PC-3 (cell line): Measurements from ENCODE around the gene ZFYVE28. TPM values are rescaled to one million over a fixed set of nuclear protein-coding genes. Genes with fewer than 3 reads are reported as not detected.

Experiments used
- ATAC-seq: fragments of 200-7000 bp; cut with Tn5 transposase; 2 replicates; pipeline ENCODE4 v1.9.1; 2020; ENCODE audit warnings: mild to moderate bottlenecking, moderate library complexity
- BruUV-seq: library from RNA; stranded (reverse); fragments of 400-500 nt; replicated peaks from 2 replicates; lab custom pipeline; 2021; lab: Mats Ljungman, UMichigan
- CTCF ChIA-PET: fragments of 300-600 bp; sonication (Branson Sonifier 250); formaldehyde crosslinking; loops from one replicate; lab custom pipeline; 2022; ENCODE audit warnings: antibody characterized with exemption; lab: Charles Lee
- POLR2A ChIA-PET: fragments of 300-600 bp; sonication (Branson Sonifier 250); formaldehyde crosslinking; loops from one replicate; lab custom pipeline; 2022; ENCODE audit warnings: antibody characterized with exemption; ENCODE audit not compliant: unreplicated experiment; lab: Charles Lee
- DNase-seq: peaks from one replicate; pipeline ENCODE4 v3.0.0-alpha.2; 2015
- H2AFZ ChIP-seq: fragments of 300-600 bp; sonication (generic); 2 replicates; pipeline ENCODE4 v1.6.0; 2016; ENCODE audit warnings: antibody characterized with exemption, low read length
- H3F3A ChIP-seq: fragments of 300-600 bp; sonication (generic); one replicate; pipeline ENCODE4 v1.6.0; 2017; ENCODE audit warnings: antibody characterized with exemption, low read length, control low read depth, mild to moderate bottlenecking; ENCODE audit not compliant: unreplicated experiment
- H3K27ac ChIP-seq: fragments of 300-600 bp; sonication (generic); 2 replicates; pipeline ENCODE4 v1.5.1; 2016; ENCODE audit warnings: mild to moderate bottlenecking, low read length
- H3K27me3 ChIP-seq: fragments of 300-600 bp; sonication (generic); 2 replicates; pipeline ENCODE4 v1.6.1; 2016; ENCODE audit warnings: low read length, mixed read lengths
- H3K36me3 ChIP-seq: fragments of 300-600 bp; sonication (generic); 2 replicates; pipeline ENCODE4 v1.6.1; 2016; ENCODE audit warnings: low read depth, mixed run types, low read length, mixed read lengths
- H3K4me1 ChIP-seq: fragments of 300-600 bp; sonication (generic); 2 replicates; pipeline ENCODE4 v1.5.1; 2016; ENCODE audit warnings: low read length; ENCODE audit not compliant: insufficient read depth
- H3K4me2 ChIP-seq: fragments of 300-600 bp; sonication (generic); 2 replicates; pipeline ENCODE4 v1.6.0; 2016; ENCODE audit warnings: low read length
- H3K4me3 ChIP-seq: fragments of 300-600 bp; sonication (generic); 2 replicates; pipeline ENCODE4 v1.5.1; 2016; ENCODE audit warnings: mild to moderate bottlenecking, low read length, mixed read lengths
- H3K79me2 ChIP-seq: fragments of 300-600 bp; sonication (generic); 2 replicates; pipeline ENCODE4 v1.6.1; 2017; ENCODE audit warnings: low read length, mixed read lengths
- H3K9ac ChIP-seq: fragments of 300-600 bp; sonication (generic); 2 replicates; pipeline ENCODE4 v1.6.0; 2016; ENCODE audit warnings: mild to moderate bottlenecking, low read length
- H3K9me2 ChIP-seq: fragments of 300-600 bp; sonication (generic); replicated peaks from 2 replicates; pipeline ENCODE4 v1.6.1; 2016; ENCODE audit warnings: mixed run types, low read length, mixed read lengths
- H3K9me3 ChIP-seq: fragments of 300-600 bp; sonication (generic); 2 replicates; pipeline ENCODE4 v1.6.1; 2016; ENCODE audit warnings: low read length, mixed read lengths
- H4K20me1 ChIP-seq: fragments of 300-600 bp; sonication (generic); 2 replicates; pipeline ENCODE4 v1.6.1; 2016; ENCODE audit warnings: low read length, mixed read lengths
- EZH2 ChIP-seq: fragments of 300-600 bp; sonication (generic); IDR thresholded peaks from one replicate; pipeline ENCODE4 v1.6.1; 2017; ENCODE audit warnings: antibody characterized with exemption, mild to moderate bottlenecking, low read length; ENCODE audit not compliant: unreplicated experiment
- EZH2phosphoT487 ChIP-seq: fragments of 300-600 bp; sonication (generic); IDR thresholded peaks from 2 replicates; pipeline ENCODE4 v1.6.1; 2018; ENCODE audit warnings: mild to moderate bottlenecking, antibody characterized with exemption, low read length, borderline replicate concordance
- intact Hi-C: fragments of 100-400 bp; cut with micrococcal nuclease; formaldehyde crosslinking; loops from 2 replicates; pipeline ENCODE4 v1.9.0; 2023
- total RNA-seq: library from RNA; depleted of rRNA; stranded (reverse); fragments of >200 nt; gene quantifications from 2 replicates; pipeline ENCODE4 v1.2.3, GENCODE V29; 2014
- TF ChIP-seq, protein P1 (sequence below): fragments of 300-600 bp; sonication (generic); conservative IDR thresholded peaks from 2 replicates; pipeline ENCODE4 v1.5.1; 2017; ENCODE audit warnings: antibody characterized with exemption, low read depth, mild to moderate bottlenecking, low read length

The ZFYVE28 gene
- total RNA-seq, 1 experiment from 2014 or later = 8.0 TPM

DNA sequence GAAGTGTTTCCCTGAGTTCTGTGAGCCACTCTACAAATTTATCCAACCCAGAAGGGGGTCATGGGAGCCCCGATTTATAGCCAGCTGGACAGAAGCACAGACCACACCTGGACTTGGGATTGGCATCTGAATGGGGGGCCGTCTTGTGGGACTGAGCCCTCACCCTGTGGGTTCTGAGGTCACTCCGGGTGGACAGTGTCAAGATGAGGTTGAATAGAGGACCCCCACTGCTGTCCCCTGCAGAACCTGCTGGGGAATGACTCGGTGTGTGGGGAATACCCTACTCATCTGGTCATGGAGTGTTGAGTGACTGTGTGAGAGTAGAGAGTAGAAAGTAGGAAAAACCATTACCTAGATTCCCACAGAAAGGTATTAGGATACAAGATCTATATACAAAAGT, 67.5 kb downstream of the ZFYVE28 start:
- no peak for TF ChIP-seq EZH2
- no peak for TF ChIP-seq EZH2phosphoT487
- TF ChIP-seq, protein P1, sequence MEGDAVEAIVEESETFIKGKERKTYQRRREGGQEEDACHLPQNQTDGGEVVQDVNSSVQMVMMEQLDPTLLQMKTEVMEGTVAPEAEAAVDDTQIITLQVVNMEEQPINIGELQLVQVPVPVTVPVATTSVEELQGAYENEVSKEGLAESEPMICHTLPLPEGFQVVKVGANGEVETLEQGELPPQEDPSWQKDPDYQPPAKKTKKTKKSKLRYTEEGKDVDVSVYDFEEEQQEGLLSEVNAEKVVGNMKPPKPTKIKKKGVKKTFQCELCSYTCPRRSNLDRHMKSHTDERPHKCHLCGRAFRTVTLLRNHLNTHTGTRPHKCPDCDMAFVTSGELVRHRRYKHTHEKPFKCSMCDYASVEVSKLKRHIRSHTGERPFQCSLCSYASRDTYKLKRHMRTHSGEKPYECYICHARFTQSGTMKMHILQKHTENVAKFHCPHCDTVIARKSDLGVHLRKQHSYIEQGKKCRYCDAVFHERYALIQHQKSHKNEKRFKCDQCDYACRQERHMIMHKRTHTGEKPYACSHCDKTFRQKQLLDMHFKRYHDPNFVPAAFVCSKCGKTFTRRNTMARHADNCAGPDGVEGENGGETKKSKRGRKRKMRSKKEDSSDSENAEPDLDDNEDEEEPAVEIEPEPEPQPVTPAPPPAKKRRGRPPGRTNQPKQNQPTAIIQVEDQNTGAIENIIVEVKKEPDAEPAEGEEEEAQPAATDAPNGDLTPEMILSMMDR = no peak
- Histone ChIP-seq H3K79me2 (no peaks in the 10 kb centered on the region), H3F3A (no peaks in the 10 kb centered on the region), H2AFZ (no peak overlapping the region), H3K4me1 (no peaks in the 10 kb centered on the region), H4K20me1 (no peaks in the 10 kb centered on the region), H3K4me3 (no peak overlapping the region), H3K9me3 (no peaks in the 10 kb centered on the region), H3K27me3 (no peaks in the 10 kb centered on the region), H3K36me3 (no peaks in the 10 kb centered on the region), H3K9me2 (no peaks in the 10 kb centered on the region), H3K27ac (no peak overlapping the region), H3K4me2 (no peak overlapping the region), H3K9ac (no peak overlapping the region)
- no peak for DNase-seq
- BruUV-seq = no TSS peak
- no peak for ATAC-seq
- intact Hi-C loops = no loop called here
- ChIA-PET CTCF (no interaction called here), POLR2A (no interaction called here)

DNA sequence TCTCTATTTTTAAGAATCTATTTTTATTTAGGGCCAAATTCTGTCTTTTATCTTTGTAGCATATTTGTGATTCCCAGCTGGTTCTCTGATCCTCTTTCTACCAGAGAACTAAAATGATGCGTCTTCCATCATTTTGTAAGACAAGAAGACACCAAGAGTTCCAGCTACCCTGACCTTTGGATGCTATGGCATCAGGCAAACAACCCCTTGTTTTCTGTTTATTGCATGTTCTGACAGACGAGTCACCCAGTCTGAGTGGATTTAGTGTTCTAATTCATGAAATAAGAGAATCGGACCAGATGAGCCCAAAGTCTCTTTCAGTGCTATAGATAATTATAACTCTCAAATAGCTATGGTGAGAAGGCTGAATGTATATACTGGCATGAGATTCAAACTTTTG, 69.7 kb downstream of the ZFYVE28 start:
- Histone ChIP-seq H3F3A (no peaks in the 10 kb centered on the region), H3K4me2 (no peak overlapping the region), H3K4me3 (no peak overlapping the region), H2AFZ (no peak overlapping the region), H3K4me1 (no peaks in the 10 kb centered on the region), H3K79me2 (no peaks in the 10 kb centered on the region), H3K27ac (no peak overlapping the region), H3K27me3 (no peaks in the 10 kb centered on the region), H3K36me3 (no peaks in the 10 kb centered on the region), H4K20me1 (no peaks in the 10 kb centered on the region), H3K9ac (no peak overlapping the region), H3K9me3 (no peaks in the 10 kb centered on the region), H3K9me2 (no peaks in the 10 kb centered on the region)
- intact Hi-C loops = no loop called here
- ChIA-PET CTCF (no interaction called here), POLR2A (no interaction called here)
- no peak for TF ChIP-seq EZH2
- DNase-seq (no peak), ATAC-seq (no peak)
- no TSS peak for BruUV-seq

DNA sequence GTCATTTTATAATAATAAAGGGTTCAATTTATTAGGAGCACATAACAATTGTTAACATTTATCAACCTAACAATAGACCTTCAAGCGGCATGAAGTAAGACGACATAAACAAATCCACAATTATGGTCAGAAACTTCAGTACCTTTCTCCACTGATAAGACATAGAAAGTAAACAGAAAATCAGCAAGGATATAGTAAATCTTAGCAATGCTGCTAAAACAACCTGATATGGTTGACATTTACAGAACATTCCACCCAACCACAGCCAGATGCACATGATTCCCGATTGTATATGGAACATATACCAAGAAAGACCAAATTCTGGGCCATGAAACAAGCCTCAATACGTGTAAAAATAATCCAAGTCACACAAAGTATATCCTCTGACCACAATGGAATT, 71.3 kb downstream of the ZFYVE28 start:
- ATAC-seq (no peak), DNase-seq (no peak)
- Histone ChIP-seq H3K27me3 (no peaks in the 10 kb centered on the region), H3K36me3 (no peaks in the 10 kb centered on the region), H3K9me2 (no peaks in the 10 kb centered on the region), H4K20me1 (no peaks in the 10 kb centered on the region), H3K9me3 (no peaks in the 10 kb centered on the region), H3K4me3 (no peak overlapping the region), H3K27ac (no peak overlapping the region), H3K4me2 (no peak overlapping the region), H3F3A (no peaks in the 10 kb centered on the region), H3K79me2 (no peaks in the 10 kb centered on the region), H3K4me1 (no peaks in the 10 kb centered on the region), H2AFZ (no peak overlapping the region), H3K9ac (no peak overlapping the region)
- ChIA-PET POLR2A (no interaction called here), CTCF (no interaction called here)
- no TSS peak for BruUV-seq
- TF ChIP-seq EZH2phosphoT487 = no peak
- TF ChIP-seq, protein P1 = no peak
- no peak for TF ChIP-seq EZH2
- intact Hi-C loops = no loop called here
